GM23338 (cell line): ENCODE measurements around the gene KATNIP. TPM values are rescaled to one million over a fixed set of nuclear protein-coding genes. Genes with fewer than 3 reads are reported as not detected.

Source experiments
- ATAC-seq: fragments of 200-7000 bp; cut with Tn5 transposase; 3 replicates; pipeline ENCODE4 v1.9.1; 2020
- DNase-seq: peaks from one replicate; pipeline ENCODE4 v3.0.0-alpha.2; 2015; ENCODE audit warnings: low spot score
- H2AFZ ChIP-seq: fragments of 200-600 bp; sonication (generic); 2 replicates; pipeline ENCODE4 v1.8.0; 2016; ENCODE audit warnings: antibody characterized with exemption, mild to moderate bottlenecking, moderate library complexity
- H3F3A ChIP-seq: fragments of 200-600 bp; sonication (generic); replicated peaks from 2 replicates; pipeline ENCODE4 v1.8.0; 2017; ENCODE audit warnings: antibody characterized with exemption, mixed run types, low read depth
- H3K27ac ChIP-seq: fragments of 200-600 bp; sonication (generic); 2 replicates; pipeline ENCODE4 v1.6.1; 2016; ENCODE audit warnings: low read depth
- H3K27me3 ChIP-seq: fragments of 200-600 bp; sonication (generic); 2 replicates; pipeline ENCODE4 v1.8.0; 2016; ENCODE audit warnings: mild to moderate bottlenecking, mixed run types, moderate library complexity; ENCODE audit not compliant: insufficient read depth
- H3K36me3 ChIP-seq: fragments of 200-600 bp; sonication (generic); 2 replicates; pipeline ENCODE4 v1.8.0; 2016; ENCODE audit warnings: mild to moderate bottlenecking; ENCODE audit not compliant: insufficient read depth
- H3K4me1 ChIP-seq: fragments of 200-600 bp; sonication (generic); 2 replicates; pipeline ENCODE4 v1.8.0; 2016; ENCODE audit warnings: mild to moderate bottlenecking, moderate library complexity; ENCODE audit not compliant: insufficient read depth
- H3K4me2 ChIP-seq: fragments of 200-600 bp; sonication (generic); 2 replicates; pipeline ENCODE4 v1.7.1; 2017; ENCODE audit warnings: mixed run types
- H3K4me3 ChIP-seq: fragments of 200-600 bp; sonication (generic); 2 replicates; pipeline ENCODE4 v1.6.1; 2016; ENCODE audit warnings: mixed run types
- H3K79me2 ChIP-seq: fragments of 200-600 bp; sonication (generic); replicated peaks from 2 replicates; pipeline ENCODE4 v1.8.0; 2017; ENCODE audit warnings: mild to moderate bottlenecking; ENCODE audit not compliant: insufficient read depth
- H3K9me2 ChIP-seq: fragments of 200-600 bp; sonication (generic); 2 replicates; pipeline ENCODE4 v1.8.0; 2017; ENCODE audit not compliant: insufficient read depth
- H4K20me1 ChIP-seq: fragments of 200-600 bp; sonication (generic); replicated peaks from 2 replicates; pipeline ENCODE4 v1.8.0; 2017; ENCODE audit warnings: mild to moderate bottlenecking; ENCODE audit not compliant: insufficient read depth
- H3K27ac Mint-ChIP-seq: 2 replicates; pipeline ENCODE4 v1.8.0; 2020; ENCODE audit warnings: inconsistent platforms, mild to moderate bottlenecking, moderate library complexity, mixed read lengths
- H3K27me3 Mint-ChIP-seq: 3 replicates; pipeline ENCODE4 v1.8.0; 2022; ENCODE audit warnings: low read depth, mild to moderate bottlenecking, moderate library complexity, mixed read lengths, inconsistent platforms; ENCODE audit not compliant: insufficient read depth, poor library complexity
- H3K36me3 Mint-ChIP-seq: 3 replicates; pipeline ENCODE4 v1.8.0; 2021; ENCODE audit warnings: low read depth, mild to moderate bottlenecking, inconsistent platforms, moderate library complexity, mixed read lengths
- H3K4me1 Mint-ChIP-seq: 3 replicates; pipeline ENCODE4 v1.8.0; 2020; ENCODE audit warnings: mild to moderate bottlenecking, inconsistent platforms, mixed read lengths
- H3K4me3 Mint-ChIP-seq: 3 replicates; pipeline ENCODE4 v1.8.0; 2021; ENCODE audit warnings: moderate library complexity, mild to moderate bottlenecking, inconsistent platforms, mixed read lengths
- H3K9me3 Mint-ChIP-seq: 3 replicates; pipeline ENCODE4 v1.8.0; 2020; ENCODE audit warnings: moderate library complexity, mild to moderate bottlenecking, inconsistent platforms, mixed read lengths
- CREB1 ChIP-seq: fragments of 250-450 bp; sonication (Bioruptor Pico); IDR thresholded peaks from 2 replicates; pipeline ENCODE4 v1.5.0; 2020; ENCODE audit warnings: low read depth, mild to moderate bottlenecking, moderate library complexity
- EZH2 ChIP-seq: fragments of 200-600 bp; sonication (generic); IDR thresholded peaks from one replicate; pipeline ENCODE4 v1.8.0; 2017; ENCODE audit warnings: antibody characterized with exemption, mild to moderate bottlenecking, low read depth; ENCODE audit not compliant: unreplicated experiment
- JUNB ChIP-seq: IDR thresholded peaks from one replicate; pipeline ENCODE4 v1.6.1; 2016; ENCODE audit warnings: antibody characterized with exemption; ENCODE audit not compliant: unreplicated experiment
- NANOG ChIP-seq: IDR thresholded peaks from 2 replicates; pipeline ENCODE4 v1.6.1; 2016; ENCODE audit warnings: antibody characterized with exemption, borderline replicate concordance
- REST ChIP-seq: IDR thresholded peaks from one replicate; pipeline ENCODE4 v1.6.1; 2018; ENCODE audit warnings: antibody characterized with exemption; ENCODE audit not compliant: unreplicated experiment
- ZNF462 ChIP-seq: fragments of 250-450 bp; sonication (Bioruptor Pico); IDR thresholded peaks from 2 replicates; pipeline ENCODE4 v1.5.0; 2020; ENCODE audit warnings: mild to moderate bottlenecking, moderate library complexity
- polyA plus RNA-seq: library from polyadenylated mRNA; unstranded; fragments of >200 nt; fragmentation: Nextera tagmentation; extraction: Ambion mirVana; gene quantifications from 2 replicates; pipeline ENCODE4 v1.2.1, GENCODE V29; 2016
- total RNA-seq: library from RNA; depleted of rRNA; stranded (reverse); fragments of >200 nt; shearing (Covaris generic); gene quantifications from 2 replicates; pipeline ENCODE4 v1.2.3, GENCODE V29; 2014

Gene KATNIP
- total and polyA plus RNA-seq, 2 experiments from 2014 or later: 7.0 to 11.8 TPM

- TF ChIP-seq ZNF462 (CRISPR knock-in tag) (no peak), CREB1 (CRISPR knock-in tag) (no peak), EZH2 (no peak), NANOG (no peak), JUNB (no peak), REST (no peak)
These were observed 38.1 kb downstream of the KATNIP start (continued) for GRCh38 chr16:27588057-27588456.

DNA sequence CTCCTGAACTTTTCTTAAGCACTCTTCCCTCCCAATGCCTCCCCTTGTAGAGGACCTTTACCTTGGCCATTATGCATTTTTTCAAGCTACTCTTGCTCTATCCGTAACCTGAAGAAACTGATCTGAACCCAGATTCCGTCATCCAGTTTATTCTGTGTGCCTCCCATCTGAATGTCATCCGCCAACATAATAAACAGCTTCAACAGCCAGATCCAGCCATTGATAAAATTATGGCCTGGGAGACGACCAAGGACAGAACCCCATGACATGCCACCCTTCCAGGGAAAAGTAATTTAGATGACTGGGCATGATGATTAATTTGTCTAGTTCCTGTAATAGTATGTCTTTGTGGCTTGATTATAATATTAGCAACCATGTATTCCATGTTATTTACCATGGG, 41.9 kb downstream of the KATNIP start:
- Mint-ChIP-seq H3K27me3 (peaks cover 2% of the 10 kb centered on the region), H3K27ac (no peak overlapping the region), H3K4me1 (no peaks in the 10 kb centered on the region), H3K9me3 (peaks cover 3% of the 10 kb centered on the region; the same call in 1 of the 3 replicates), H3K4me3 (no peak overlapping the region), H3K36me3 (peaks cover 5% of the 10 kb centered on the region; the same call in 1 of the 3 replicates)
- H3F3A ChIP-seq: no peaks in the 10 kb centered on the region
- H3K4me1 ChIP-seq: no peaks in the 10 kb centered on the region
- H3K4me3 ChIP-seq: no peak overlapping the region
- H3K27ac ChIP-seq: no peak overlapping the region
- H3K79me2 ChIP-seq: no peaks in the 10 kb centered on the region
- DNase-seq: no peak
- H3K9me2 ChIP-seq: no peaks in the 10 kb centered on the region
- no peaks in the 10 kb centered on the region for H3K36me3 ChIP-seq
- H2AFZ ChIP-seq: no peak overlapping the region
- H4K20me1 ChIP-seq: no peaks in the 10 kb centered on the region; the same call in 1 of the 2 replicates
- no peak for ATAC-seq
- no peak overlapping the region for H3K4me2 ChIP-seq
- no peaks in the 10 kb centered on the region for H3K27me3 ChIP-seq
- TF ChIP-seq REST: no peak
